GM12874 (cell line): Measurements from ENCODE around the gene CYP3A5.

Experiments
- TF ChIP-seq, protein P1 (sequence below): IDR thresholded peaks from 2 replicates; pipeline ENCODE4 v1.5.1; 2011; ENCODE audit warnings: low read depth, mild to moderate bottlenecking, control low read depth, low read length, moderate library complexity; ENCODE audit not compliant: insufficient read depth

CYP3A5 gene

DNA sequence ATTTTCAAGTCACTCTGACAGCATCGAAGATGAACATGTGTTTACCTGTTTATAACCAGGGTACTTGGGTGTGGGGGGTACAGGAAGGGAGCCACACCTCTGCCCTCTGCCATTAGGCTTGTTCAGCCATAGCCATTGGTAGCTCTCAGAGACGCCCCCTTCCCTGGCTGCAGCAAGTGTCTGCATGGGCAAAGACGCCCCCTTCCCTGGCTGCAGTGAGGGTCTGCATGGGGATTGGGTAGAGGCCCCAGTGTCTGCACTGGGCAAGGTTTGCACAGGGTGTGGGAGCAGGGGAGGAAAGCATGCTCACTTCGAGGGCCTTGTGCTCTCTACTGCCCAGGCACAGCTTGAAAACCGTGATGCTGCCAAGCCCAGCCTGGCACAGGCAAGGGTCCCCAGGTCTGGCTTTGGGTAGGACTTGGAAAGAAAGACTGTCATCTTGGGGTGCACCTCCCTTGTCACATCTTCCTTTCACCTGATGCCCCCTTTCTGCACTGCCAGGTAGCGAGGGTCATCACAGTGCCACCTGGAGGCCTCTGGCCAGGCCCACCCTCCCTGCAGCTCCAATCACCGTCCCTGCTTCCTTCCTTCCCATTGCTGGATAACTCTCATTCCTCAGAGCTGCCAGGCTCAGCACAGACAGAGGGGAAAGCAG lies 78.0 kb downstream of the CYP3A5 start:
- TF ChIP-seq, protein P1, sequence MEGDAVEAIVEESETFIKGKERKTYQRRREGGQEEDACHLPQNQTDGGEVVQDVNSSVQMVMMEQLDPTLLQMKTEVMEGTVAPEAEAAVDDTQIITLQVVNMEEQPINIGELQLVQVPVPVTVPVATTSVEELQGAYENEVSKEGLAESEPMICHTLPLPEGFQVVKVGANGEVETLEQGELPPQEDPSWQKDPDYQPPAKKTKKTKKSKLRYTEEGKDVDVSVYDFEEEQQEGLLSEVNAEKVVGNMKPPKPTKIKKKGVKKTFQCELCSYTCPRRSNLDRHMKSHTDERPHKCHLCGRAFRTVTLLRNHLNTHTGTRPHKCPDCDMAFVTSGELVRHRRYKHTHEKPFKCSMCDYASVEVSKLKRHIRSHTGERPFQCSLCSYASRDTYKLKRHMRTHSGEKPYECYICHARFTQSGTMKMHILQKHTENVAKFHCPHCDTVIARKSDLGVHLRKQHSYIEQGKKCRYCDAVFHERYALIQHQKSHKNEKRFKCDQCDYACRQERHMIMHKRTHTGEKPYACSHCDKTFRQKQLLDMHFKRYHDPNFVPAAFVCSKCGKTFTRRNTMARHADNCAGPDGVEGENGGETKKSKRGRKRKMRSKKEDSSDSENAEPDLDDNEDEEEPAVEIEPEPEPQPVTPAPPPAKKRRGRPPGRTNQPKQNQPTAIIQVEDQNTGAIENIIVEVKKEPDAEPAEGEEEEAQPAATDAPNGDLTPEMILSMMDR: 0 out of 2 replicates have a peak, but pooled peaks have one; percentile 8

DNA sequence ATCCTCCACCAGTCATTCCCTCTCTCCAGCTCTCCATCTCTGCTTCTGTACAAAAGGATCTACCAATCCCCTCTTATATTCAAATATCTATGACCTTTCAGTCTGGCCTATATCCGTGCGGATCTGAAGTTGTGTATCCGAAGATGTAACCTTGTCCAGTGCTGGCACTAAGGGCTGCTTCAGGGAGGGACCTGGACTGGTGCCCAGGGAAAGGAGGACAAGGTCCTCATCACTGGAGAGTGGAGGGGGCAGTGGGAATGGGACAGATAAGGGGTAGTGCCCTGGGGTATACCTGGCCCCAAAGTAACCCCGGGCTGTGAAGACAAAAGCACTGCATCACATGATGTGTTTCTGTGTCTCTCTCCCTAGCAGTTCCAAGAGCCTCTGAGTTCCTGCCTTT lies 80.0 kb downstream of the CYP3A5 start:
- TF ChIP-seq, protein P1: no peak
